ENCODE data around the gene MAGI2.
A peak's percentile ranks its signal among the peaks of the same experiment; 100 is the strongest.

The MAGI2 gene

GRCh38 chr7:78703391-78703790 is 750.1 kb downstream of the MAGI2 start:
- FAIRE-seq = no peak

GRCh38 chr7:78702770-78703169 is 750.7 kb downstream of the MAGI2 start:
- no peak for FAIRE-seq

GRCh38 chr7:78695826-78696225 is 757.6 kb downstream of the MAGI2 start:
- no peak for FAIRE-seq

GRCh38 chr7:78691584-78691983 is 761.9 kb downstream of the MAGI2 start:
- FAIRE-seq = no peak

GRCh38 chr7:78690174-78690573 is 763.3 kb downstream of the MAGI2 start:
- FAIRE-seq = no peak

- FAIRE-seq = no peak
Observed at GRCh38 chr7:78688376-78688775, 765.1 kb downstream of the MAGI2 start.

GRCh38 chr7:78686189-78686588 is 767.3 kb downstream of the MAGI2 start:
- no peak for FAIRE-seq

GRCh38 chr7:78684201-78684600 is 769.3 kb downstream of the MAGI2 start:
- no peak for FAIRE-seq

GRCh38 chr7:78683566-78683965 is 769.9 kb downstream of the MAGI2 start:
- no peak for FAIRE-seq

GRCh38 chr7:78679112-78679876 is 774.2 kb downstream of the MAGI2 start:
- no peak for FAIRE-seq

GRCh38 chr7:78677391-78677790 is 776.1 kb downstream of the MAGI2 start:
- peak; percentile 11 for FAIRE-seq

GRCh38 chr7:78675511-78675910 is 778.0 kb downstream of the MAGI2 start:
- FAIRE-seq = no peak

GRCh38 chr7:78673272-78673671 is 780.2 kb downstream of the MAGI2 start:
- no peak for FAIRE-seq

- no peak for FAIRE-seq
Observed at GRCh38 chr7:78662939-78663338, 790.5 kb downstream of the MAGI2 start.

- FAIRE-seq = no peak
Observed at GRCh38 chr7:78649976-78650375, 803.5 kb downstream of the MAGI2 start.

GRCh38 chr7:78649236-78649635 is 804.2 kb downstream of the MAGI2 start:
- FAIRE-seq = no peak

GRCh38 chr7:78642751-78643150 is 810.7 kb downstream of the MAGI2 start:
- FAIRE-seq = no peak

GRCh38 chr7:78638364-78638763 is 815.1 kb downstream of the MAGI2 start:
- no peak for FAIRE-seq

GRCh38 chr7:78636727-78637126 is 816.7 kb downstream of the MAGI2 start:
- FAIRE-seq = no peak

- FAIRE-seq = no peak
Observed at GRCh38 chr7:78635026-78635793, 818.3 kb downstream of the MAGI2 start.

GRCh38 chr7:78634093-78634492 is 819.4 kb downstream of the MAGI2 start:
- no peak for FAIRE-seq

- no peak for FAIRE-seq
Observed at GRCh38 chr7:78620920-78621319, 832.5 kb downstream of the MAGI2 start.

GRCh38 chr7:78616539-78616938 is 836.9 kb downstream of the MAGI2 start:
- FAIRE-seq = no peak

GRCh38 chr7:78609281-78609680 is 844.2 kb downstream of the MAGI2 start:
- no peak for FAIRE-seq
